ENCODE data around the gene CBLB. TPM values are rescaled to one million over a fixed set of nuclear protein-coding genes. Genes with fewer than 3 reads are reported as not detected.

Gene CBLB
- total RNA-seq, 2 experiments from 2014 or later = 68.8 to 76.3 TPM

- Mint-ChIP-seq H3K27me3 (no peaks in the 10 kb centered on the region), H3K9me3 (peaks cover 3% of the 10 kb centered on the region), H3K4me1 (peaks cover 7% of the 10 kb centered on the region), H3K36me3 (ENCODE audit: low read depth) (no peaks in the 10 kb centered on the region), H3K4me3 (no peak overlapping the region), H3K27ac (no peak overlapping the region)
- no peak for DNase-seq
- CTCF ChIA-PET = no interaction called here
- POLR2A ChIA-PET = no interaction called here
Measured at GRCh38 chr3:105888621-105889579, 20.1 kb upstream of the CBLB start.

- Mint-ChIP-seq H3K36me3 (ENCODE audit: low read depth) (peaks cover under 1% of the 10 kb centered on the region), H3K9me3 (no peaks in the 10 kb centered on the region), H3K4me3 (no peak overlapping the region), H3K27me3 (no peaks in the 10 kb centered on the region), H3K27ac (no peak overlapping the region), H3K4me1 (peaks cover 18% of the 10 kb centered on the region)
- no peak for DNase-seq
- ChIA-PET POLR2A (interaction anchor here (1.0 kb wide), 1 partner anchor 8 kb away, joined by 3 read pairs; no protein-coding TSS in a partner anchor), CTCF (interaction anchor here (1.7 kb wide), 1 partner anchor 16 kb away, joined by 3 read pairs; the partner anchor contains the start of gene CBLB)
Measured at GRCh38 chr3:105885256-105885655, 16.4 kb upstream of the CBLB start.

DNA sequence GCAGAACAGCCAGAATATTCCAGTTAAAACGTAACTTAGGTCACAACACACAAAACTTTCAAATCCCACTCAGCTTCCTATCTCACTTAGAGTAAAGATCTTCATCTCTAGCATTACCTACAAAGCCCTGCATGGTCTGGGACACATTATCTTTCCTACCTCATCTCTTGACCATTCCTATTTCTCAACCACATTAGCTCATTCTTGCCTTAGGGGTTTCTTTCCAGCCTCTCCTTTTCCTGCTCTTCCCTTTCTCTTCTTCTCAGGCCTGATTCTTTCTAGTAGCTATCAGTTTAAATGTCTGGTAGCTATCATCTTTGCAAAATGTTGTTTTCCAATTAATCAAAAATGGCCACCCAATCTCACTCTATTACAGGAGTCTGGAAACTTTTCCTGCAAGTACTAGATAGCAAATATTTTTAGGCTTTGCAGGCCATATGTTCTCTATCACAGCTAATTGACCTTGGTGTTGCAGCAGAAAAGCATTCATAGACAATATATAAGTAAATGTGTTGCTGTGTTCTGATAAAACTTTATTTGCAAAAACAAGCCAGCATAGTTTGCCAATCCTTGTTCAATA is 15.1 kb upstream of the CBLB start:
- DNase-seq = no peak
- no peaks in the 10 kb centered on the region for H3K9me3 Mint-ChIP-seq
- H3K27ac Mint-ChIP-seq = no peak overlapping the region
- ChIA-PET POLR2A (interaction anchor here (3.5 kb wide), 1 partner anchor 15 kb away, joined by 21 read pairs; the partner anchor contains the start of gene CBLB), CTCF (no interaction called here)
- no peak overlapping the region for H3K4me3 Mint-ChIP-seq
- no peaks in the 10 kb centered on the region for H3K27me3 Mint-ChIP-seq
- peaks cover 18% of the 10 kb centered on the region for H3K4me1 Mint-ChIP-seq
- peaks cover 2% of the 10 kb centered on the region for H3K36me3 Mint-ChIP-seq (ENCODE audit: low read depth)

DNA sequence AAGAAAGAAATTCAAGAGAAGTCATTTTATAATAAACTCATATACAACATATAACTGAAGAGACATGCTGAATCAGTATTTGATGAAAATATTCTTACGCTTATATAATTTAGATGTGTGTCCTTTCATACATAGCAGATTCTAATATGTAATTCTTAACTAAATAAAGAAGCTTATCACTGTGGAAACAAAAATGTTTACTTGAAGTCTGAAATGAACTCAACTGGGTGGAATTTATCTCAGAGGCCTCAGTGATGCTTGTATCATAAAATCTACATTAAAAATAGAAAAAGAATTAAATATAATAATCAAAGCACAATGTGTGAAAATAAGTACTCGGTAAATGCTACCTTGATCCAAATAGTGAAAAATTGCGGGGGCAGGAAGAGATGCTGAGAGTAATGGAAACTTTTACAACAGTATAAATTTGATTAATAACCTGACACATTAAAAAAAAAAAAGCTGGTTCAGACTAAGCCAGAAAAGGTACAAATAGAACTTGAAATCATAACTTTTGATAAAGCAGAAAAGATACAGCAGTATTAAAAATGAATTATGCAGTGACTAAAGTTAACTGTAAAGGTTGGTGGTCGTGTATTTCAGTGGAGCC is 12.0 kb upstream of the CBLB start:
- H3K4me3 Mint-ChIP-seq = no peak overlapping the region
- H3K9me3 Mint-ChIP-seq = no peaks in the 10 kb centered on the region
- no peak for DNase-seq
- H3K27ac Mint-ChIP-seq = no peak overlapping the region
- H3K36me3 Mint-ChIP-seq (ENCODE audit: low read depth) = peaks cover 2% of the 10 kb centered on the region
- no peaks in the 10 kb centered on the region for H3K27me3 Mint-ChIP-seq
- ChIA-PET POLR2A (interaction anchor here (3.5 kb wide), 1 partner anchor 12 kb away, joined by 21 read pairs; the partner anchor contains the start of gene CBLB), CTCF (no interaction called here)
- peaks cover 38% of the 10 kb centered on the region for H3K4me1 Mint-ChIP-seq

- ChIA-PET CTCF (no interaction called here), POLR2A (interaction anchor here (1.5 kb wide), 1 partner anchor 47 kb away, joined by 3 read pairs; no protein-coding TSS in a partner anchor)
- H3K4me1 Mint-ChIP-seq = peaks cover 31% of the 10 kb centered on the region
- no peak overlapping the region for H3K27ac Mint-ChIP-seq
- H3K9me3 Mint-ChIP-seq = no peaks in the 10 kb centered on the region
- no peaks in the 10 kb centered on the region for H3K27me3 Mint-ChIP-seq
- no peak overlapping the region for H3K4me3 Mint-ChIP-seq
- DNase-seq = no peak
- H3K36me3 Mint-ChIP-seq (ENCODE audit: low read depth) = peaks cover 2% of the 10 kb centered on the region
Measured at GRCh38 chr3:105878061-105878460, 9.2 kb upstream of the CBLB start.

DNA sequence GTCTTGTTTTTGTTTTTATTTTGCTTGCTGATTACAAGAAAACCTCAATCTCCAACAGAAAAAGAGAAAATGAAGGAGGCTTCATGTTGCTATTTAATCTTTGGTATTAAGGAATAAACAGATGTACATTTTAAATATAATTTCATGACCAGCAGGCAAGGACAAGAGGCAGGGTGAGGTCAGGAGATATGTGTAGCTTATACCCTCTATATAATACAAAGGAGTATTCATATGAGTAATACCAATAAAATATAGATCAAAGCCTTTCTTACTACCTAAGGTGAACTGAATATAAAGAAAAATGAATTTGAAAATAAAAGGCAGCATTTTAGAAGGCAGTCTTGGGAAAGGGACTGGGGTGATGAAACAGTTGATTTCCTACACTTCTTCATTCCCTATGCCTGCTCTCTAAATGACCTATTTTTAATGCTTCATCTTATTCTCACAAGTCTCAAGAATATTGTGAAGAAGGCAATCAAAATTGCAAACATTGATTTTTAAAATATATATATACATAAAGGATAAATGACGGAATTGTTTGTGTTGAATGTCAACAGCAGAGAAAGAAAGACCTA is 8.6 kb upstream of the CBLB start:
- peaks cover 2% of the 10 kb centered on the region for H3K36me3 Mint-ChIP-seq (ENCODE audit: low read depth)
- peak overlapping the region; percentile 21 for H3K4me3 Mint-ChIP-seq
- DNase-seq = no peak
- H3K27me3 Mint-ChIP-seq = no peaks in the 10 kb centered on the region
- H3K4me1 Mint-ChIP-seq = peaks cover 24% of the 10 kb centered on the region
- no peaks in the 10 kb centered on the region for H3K9me3 Mint-ChIP-seq
- POLR2A ChIA-PET = interaction anchor here (0.6 to 1.7 kb wide), 5 partner anchors 8 to 299 kb away, joined by 3 to 7 read pairs (median 3); no protein-coding TSS in a partner anchor
- CTCF ChIA-PET = no interaction called here
- peak overlapping the region; percentile 41 for H3K27ac Mint-ChIP-seq

DNA sequence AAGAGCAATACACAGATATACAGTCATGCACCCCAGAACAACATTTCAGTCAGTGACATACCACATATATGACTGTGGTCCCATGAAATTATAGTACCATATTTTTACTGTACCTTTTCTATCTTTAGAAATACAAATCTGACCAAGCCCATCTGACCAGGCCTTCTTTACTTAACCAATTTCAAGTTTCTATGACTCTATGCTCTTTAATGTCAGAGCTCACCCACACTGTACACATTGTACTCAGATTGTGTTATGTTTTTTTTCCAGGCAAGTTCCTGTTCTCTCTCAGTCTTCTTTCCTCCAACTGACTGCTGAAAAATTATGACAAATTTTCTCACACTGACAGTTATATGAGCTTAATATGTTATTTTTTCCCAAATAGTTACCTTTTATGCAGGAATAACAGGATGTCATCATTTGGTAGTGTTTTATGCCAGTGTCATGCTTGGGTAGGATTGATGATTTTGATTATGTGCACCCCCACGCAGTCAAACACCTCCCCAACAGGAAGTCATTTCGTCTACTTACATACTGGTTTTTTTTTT is 8.0 kb upstream of the CBLB start:
- H3K4me1 Mint-ChIP-seq = peaks cover 23% of the 10 kb centered on the region
- H3K27ac Mint-ChIP-seq = peak overlapping the region; percentile 41
- H3K27me3 Mint-ChIP-seq = no peaks in the 10 kb centered on the region
- H3K4me3 Mint-ChIP-seq = peak overlapping the region; percentile 21
- H3K9me3 Mint-ChIP-seq = no peaks in the 10 kb centered on the region
- no peak for DNase-seq
- POLR2A ChIA-PET = interaction anchor here (0.6 to 1.7 kb wide), 5 partner anchors 9 to 299 kb away, joined by 3 to 7 read pairs (median 3); no protein-coding TSS in a partner anchor
- peaks cover 2% of the 10 kb centered on the region for H3K36me3 Mint-ChIP-seq (ENCODE audit: low read depth)
- CTCF ChIA-PET = no interaction called here

DNA sequence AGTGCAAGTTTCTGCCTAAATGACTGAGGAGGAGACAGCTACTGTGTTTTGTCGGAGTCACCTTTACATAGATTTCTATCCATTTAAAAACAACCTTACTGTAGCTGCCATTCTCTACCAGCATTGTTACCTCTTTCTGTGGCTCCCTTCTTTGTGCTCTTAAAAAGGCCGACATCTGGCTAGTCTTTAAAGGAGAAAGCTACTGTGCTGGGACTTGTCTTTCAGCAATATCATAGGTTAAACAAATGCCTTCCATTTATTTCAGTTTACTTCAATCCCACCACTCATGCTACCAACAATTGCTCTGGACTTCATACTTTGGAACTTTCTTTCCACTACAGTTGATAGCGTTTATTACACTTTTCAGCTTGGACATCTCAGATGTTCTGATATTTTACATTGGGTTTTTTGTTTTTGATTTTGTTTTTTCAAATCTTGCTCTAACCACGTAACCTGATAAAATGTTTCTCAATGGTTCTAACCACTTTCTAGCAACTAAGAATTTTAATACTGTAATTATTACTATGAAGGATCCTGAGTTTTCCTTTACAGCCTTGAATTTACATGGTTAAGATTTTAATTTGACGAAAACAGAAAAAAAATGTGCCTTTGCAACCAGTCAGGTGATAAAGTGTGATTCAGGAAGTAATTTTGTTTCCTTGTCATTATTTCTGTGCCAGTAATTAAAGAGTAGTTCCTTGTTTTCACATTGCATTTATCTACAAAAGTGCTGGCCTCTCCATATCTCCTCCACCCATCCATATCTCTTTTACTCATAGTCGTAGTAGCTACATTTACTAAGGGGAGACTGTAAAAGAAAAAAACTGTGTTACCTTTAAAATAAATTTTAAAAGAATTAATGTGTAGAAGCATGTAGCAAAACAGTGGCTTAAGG is 1.3 kb upstream of the CBLB start:
- peak overlapping the region; percentile 94 for H3K4me3 Mint-ChIP-seq
- DNase-seq = no peak
- peaks cover 28% of the 10 kb centered on the region for H3K4me1 Mint-ChIP-seq
- no peaks in the 10 kb centered on the region for H3K9me3 Mint-ChIP-seq
- peaks cover 29% of the 10 kb centered on the region for H3K36me3 Mint-ChIP-seq (ENCODE audit: low read depth)
- no peaks in the 10 kb centered on the region for H3K27me3 Mint-ChIP-seq
- ChIA-PET CTCF (interaction anchor here (1.3 to 1.6 kb wide), 2 partner anchors 33 to 186 kb away, joined by 3 to 5 read pairs; no protein-coding TSS in a partner anchor), POLR2A (interaction anchor here (0.8 to 4.5 kb wide), 7 partner anchors 13 to 740 kb away, joined by 3 to 28 read pairs (median 3); no protein-coding TSS in a partner anchor)
- no peak overlapping the region for H3K27ac Mint-ChIP-seq

GRCh38 chr3:105869531-105869833 is 670 bp upstream of the CBLB start:
- peak overlapping the region; percentile 94 for H3K4me3 Mint-ChIP-seq
- POLR2A ChIA-PET = interaction anchor here (0.8 to 4.5 kb wide), 13 partner anchors 11 to 740 kb away, joined by 3 to 28 read pairs (median 4); no protein-coding TSS in a partner anchor
- CTCF ChIA-PET = interaction anchor here (0.6 to 1.6 kb wide), 5 partner anchors 10 to 185 kb away, joined by 3 to 5 read pairs (median 3); no protein-coding TSS in a partner anchor
- no peaks in the 10 kb centered on the region for H3K27me3 Mint-ChIP-seq
- H3K4me1 Mint-ChIP-seq = peaks cover 34% of the 10 kb centered on the region
- no peak for DNase-seq
- peak overlapping the region; percentile 78 for H3K27ac Mint-ChIP-seq
- H3K9me3 Mint-ChIP-seq = no peaks in the 10 kb centered on the region
- peaks cover 35% of the 10 kb centered on the region for H3K36me3 Mint-ChIP-seq (ENCODE audit: low read depth)

DNA sequence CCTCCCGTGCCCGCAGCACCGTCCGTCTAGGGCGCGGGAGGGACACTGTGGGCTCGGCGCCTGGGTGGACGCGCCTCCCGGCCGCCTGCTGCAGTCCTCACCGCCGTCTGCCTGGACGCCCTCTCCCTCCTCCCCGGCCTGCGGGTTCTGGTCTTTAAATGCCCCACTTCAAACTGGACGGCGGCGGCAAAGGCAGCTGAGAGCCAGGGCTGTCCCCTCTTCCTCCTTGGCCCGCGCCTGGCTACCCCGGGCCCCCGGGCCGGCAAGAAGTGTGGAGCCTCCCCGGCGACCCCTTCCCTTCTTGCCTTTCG is 426 bp downstream of the CBLB start:
- no peak for DNase-seq
- H3K4me3 Mint-ChIP-seq = peak overlapping the region; percentile 94
- no peaks in the 10 kb centered on the region for H3K9me3 Mint-ChIP-seq
- H3K27ac Mint-ChIP-seq = peak overlapping the region; percentile 78
- peaks cover 41% of the 10 kb centered on the region for H3K4me1 Mint-ChIP-seq
- ChIA-PET CTCF (interaction anchor here (1.6 kb wide), 2 partner anchors 31 to 741 kb away, joined by 5 read pairs; no protein-coding TSS in a partner anchor), POLR2A (interaction anchor here (0.6 to 4.5 kb wide), 16 partner anchors 8 to 500 kb away, joined by 3 to 28 read pairs (median 5); no protein-coding TSS in a partner anchor)
- no peaks in the 10 kb centered on the region for H3K27me3 Mint-ChIP-seq
- peaks cover 41% of the 10 kb centered on the region for H3K36me3 Mint-ChIP-seq (ENCODE audit: low read depth)

GRCh38 chr3:105867712-105868430 is 941 bp downstream of the CBLB start:
- DNase-seq = peak; percentile 17
- peaks cover 41% of the 10 kb centered on the region for H3K36me3 Mint-ChIP-seq (ENCODE audit: low read depth)
- H3K4me3 Mint-ChIP-seq = peak overlapping the region; percentile 94
- H3K4me1 Mint-ChIP-seq = peaks cover 41% of the 10 kb centered on the region
- H3K27ac Mint-ChIP-seq = peak overlapping the region; percentile 78
- POLR2A ChIA-PET = interaction anchor here (0.6 to 4.5 kb wide), 15 partner anchors 9 to 500 kb away, joined by 3 to 28 read pairs (median 5); no protein-coding TSS in a partner anchor
- CTCF ChIA-PET = interaction anchor here (0.7 to 1.6 kb wide), 5 partner anchors 11 to 742 kb away, joined by 3 to 5 read pairs (median 3); no protein-coding TSS in a partner anchor
- H3K27me3 Mint-ChIP-seq = no peaks in the 10 kb centered on the region
- H3K9me3 Mint-ChIP-seq = no peaks in the 10 kb centered on the region
